ENCODE measurements around the gene CTDSP2. TPM values are rescaled to one million over a fixed set of nuclear protein-coding genes. Genes with fewer than 3 reads are reported as not detected.
"Not testable (repeated sequence)": the region's sequence is repeated elsewhere in the genome, so short reads cannot be mapped to it uniquely, and the experiment has no call there.

Gene CTDSP2
- polyA plus RNA-seq, 1 donor, result 131 TPM

- DNase-seq, result no peak
- H3K9me3 ChIP-seq (ENCODE audit: control insufficient read depth, low read depth, low read length), result no peaks in the 10 kb centered on the region
- H3K27me3 ChIP-seq (ENCODE audit: control insufficient read depth, insufficient read depth, low read length), result no peaks in the 10 kb centered on the region
- H3K36me3 ChIP-seq (ENCODE audit: control insufficient read depth, insufficient read depth, low read length), result peaks cover 76% of the 10 kb centered on the region
- H3K4me3 ChIP-seq (ENCODE audit: low read length), result no peak overlapping the region
- peaks cover under 1% of the 10 kb centered on the region for H3K4me1 ChIP-seq (ENCODE audit: control insufficient read depth, insufficient read depth, low read length)
- no peak overlapping the region for H3K27ac ChIP-seq (ENCODE audit: low read length)
- 100% methylated on average over 2 of the region's 10 CpGs for WGBS (ENCODE audit: insufficient coverage, low lambda C conversion rate)
Observed at GRCh38 chr12:57822392-57823130, 24.0 kb downstream of the CTDSP2 start.

- Histone ChIP-seq H3K36me3 (ENCODE audit: control insufficient read depth, insufficient read depth, low read length) (peaks cover 66% of the 10 kb centered on the region), H3K9me3 (ENCODE audit: control insufficient read depth, low read depth, low read length) (no peaks in the 10 kb centered on the region), H3K27ac (ENCODE audit: low read length) (no peak overlapping the region), H3K4me3 (ENCODE audit: low read length) (no peak overlapping the region), H3K4me1 (ENCODE audit: control insufficient read depth, insufficient read depth, low read length) (peaks cover 7% of the 10 kb centered on the region), H3K27me3 (ENCODE audit: control insufficient read depth, insufficient read depth, low read length) (no peaks in the 10 kb centered on the region)
- DNase-seq, result no peak
- no CpG with 5 or more reads among the region's 10 CpGs for WGBS (ENCODE audit: insufficient coverage, low lambda C conversion rate)
Observed at GRCh38 chr12:57821474-57822214, 24.9 kb downstream of the CTDSP2 start.

- H3K27me3 ChIP-seq (ENCODE audit: control insufficient read depth, insufficient read depth, low read length); H3K4me1 ChIP-seq (ENCODE audit: control insufficient read depth, insufficient read depth, low read length); H3K4me3 ChIP-seq (ENCODE audit: low read length); DNase-seq; H3K27ac ChIP-seq (ENCODE audit: low read length); H3K9me3 ChIP-seq (ENCODE audit: control insufficient read depth, low read depth, low read length): not testable (repeated sequence)
- peaks cover 60% of the 10 kb centered on the region for H3K36me3 ChIP-seq (ENCODE audit: control insufficient read depth, insufficient read depth, low read length)
- no CpG with 5 or more reads among the region's 5 CpGs for WGBS (ENCODE audit: insufficient coverage, low lambda C conversion rate)
Observed at GRCh38 chr12:57821015-57821414, 25.5 kb downstream of the CTDSP2 start.

- H3K27ac ChIP-seq (ENCODE audit: low read length), result not testable (repeated sequence)
- peaks cover 51% of the 10 kb centered on the region for H3K36me3 ChIP-seq (ENCODE audit: control insufficient read depth, insufficient read depth, low read length)
- no CpG with 5 or more reads among the region's 8 CpGs for WGBS (ENCODE audit: insufficient coverage, low lambda C conversion rate)
Observed at GRCh38 chr12:57820119-57820518, 26.4 kb downstream of the CTDSP2 start.

GRCh38 chr12:57817990-57818331, 28.6 kb downstream of the CTDSP2 start:
- WGBS (ENCODE audit: insufficient coverage, low lambda C conversion rate), result no CpG with 5 or more reads among the region's 3 CpGs
- H3K4me1 ChIP-seq (ENCODE audit: control insufficient read depth, insufficient read depth, low read length); H3K4me3 ChIP-seq (ENCODE audit: low read length); DNase-seq; H3K27ac ChIP-seq (ENCODE audit: low read length); H3K9me3 ChIP-seq (ENCODE audit: control insufficient read depth, low read depth, low read length); H3K27me3 ChIP-seq (ENCODE audit: control insufficient read depth, insufficient read depth, low read length): not testable (repeated sequence)
- peaks cover 30% of the 10 kb centered on the region for H3K36me3 ChIP-seq (ENCODE audit: control insufficient read depth, insufficient read depth, low read length)

More at GRCh38 chr12:57820119-57820518, 26.4 kb downstream of the CTDSP2 start:
- DNase-seq; H3K9me3 ChIP-seq (ENCODE audit: control insufficient read depth, low read depth, low read length); H3K27me3 ChIP-seq (ENCODE audit: control insufficient read depth, insufficient read depth, low read length); H3K4me3 ChIP-seq (ENCODE audit: low read length); H3K4me1 ChIP-seq (ENCODE audit: control insufficient read depth, insufficient read depth, low read length): not testable (repeated sequence)

- H3K4me3 ChIP-seq (ENCODE audit: low read length), result no peak overlapping the region
- H3K9me3 ChIP-seq (ENCODE audit: control insufficient read depth, low read depth, low read length), result peaks cover 2% of the 10 kb centered on the region
- no CpG with 5 or more reads among the region's 8 CpGs for whole genome bisulfite sequencing (ENCODE audit: insufficient coverage, low lambda C conversion rate)
- H3K27me3 ChIP-seq (ENCODE audit: control insufficient read depth, insufficient read depth, low read length), result no peaks in the 10 kb centered on the region
- no peak for DNase-seq
- no peak overlapping the region for H3K27ac ChIP-seq (ENCODE audit: low read length)
- peaks cover 7% of the 10 kb centered on the region for H3K4me1 ChIP-seq (ENCODE audit: control insufficient read depth, insufficient read depth, low read length)
- H3K36me3 ChIP-seq (ENCODE audit: control insufficient read depth, insufficient read depth, low read length), result peaks cover 28% of the 10 kb centered on the region
Observed at GRCh38 chr12:57817261-57817989, 29.1 kb downstream of the CTDSP2 start.

- Histone ChIP-seq H3K36me3 (ENCODE audit: control insufficient read depth, insufficient read depth, low read length) (peaks cover 23% of the 10 kb centered on the region), H3K4me3 (ENCODE audit: low read length) (no peak overlapping the region), H3K4me1 (ENCODE audit: control insufficient read depth, insufficient read depth, low read length) (peaks cover 7% of the 10 kb centered on the region), H3K27ac (ENCODE audit: low read length) (no peak overlapping the region), H3K27me3 (ENCODE audit: control insufficient read depth, insufficient read depth, low read length) (no peaks in the 10 kb centered on the region), H3K9me3 (ENCODE audit: control insufficient read depth, low read depth, low read length) (peaks cover 2% of the 10 kb centered on the region)
- no CpG with 5 or more reads among the region's 5 CpGs for WGBS (ENCODE audit: insufficient coverage, low lambda C conversion rate)
- no peak for DNase-seq
Observed at GRCh38 chr12:57816855-57817151, 29.7 kb downstream of the CTDSP2 start.

GRCh38 chr12:57816001-57816854, 30.3 kb downstream of the CTDSP2 start:
- Histone ChIP-seq H3K4me3 (ENCODE audit: low read length) (no peak overlapping the region), H3K27ac (ENCODE audit: low read length) (no peak overlapping the region), H3K9me3 (ENCODE audit: control insufficient read depth, low read depth, low read length) (peaks cover 2% of the 10 kb centered on the region), H3K36me3 (ENCODE audit: control insufficient read depth, insufficient read depth, low read length) (peaks cover 23% of the 10 kb centered on the region), H3K4me1 (ENCODE audit: control insufficient read depth, insufficient read depth, low read length) (peaks cover 7% of the 10 kb centered on the region), H3K27me3 (ENCODE audit: control insufficient read depth, insufficient read depth, low read length) (no peaks in the 10 kb centered on the region)
- WGBS (ENCODE audit: insufficient coverage, low lambda C conversion rate), result no CpG with 5 or more reads among the region's 3 CpGs
- DNase-seq, result no peak

GRCh38 chr12:57815177-57816000, 31.1 kb downstream of the CTDSP2 start:
- Histone ChIP-seq H3K4me1 (ENCODE audit: control insufficient read depth, insufficient read depth, low read length) (peaks cover 7% of the 10 kb centered on the region), H3K9me3 (ENCODE audit: control insufficient read depth, low read depth, low read length) (peaks cover 2% of the 10 kb centered on the region), H3K4me3 (ENCODE audit: low read length) (no peak overlapping the region), H3K27ac (ENCODE audit: low read length) (no peak overlapping the region), H3K27me3 (ENCODE audit: control insufficient read depth, insufficient read depth, low read length) (no peaks in the 10 kb centered on the region), H3K36me3 (ENCODE audit: control insufficient read depth, insufficient read depth, low read length) (peaks cover 28% of the 10 kb centered on the region)
- no CpG with 5 or more reads among the region's 13 CpGs for WGBS (ENCODE audit: insufficient coverage, low lambda C conversion rate)
- no peak for DNase-seq

All from large intestine (tissue), 3 donors.